GM23248 (cell line): Measurements from ENCODE around the gene SMKR1. TPM values are rescaled to one million over a fixed set of nuclear protein-coding genes. Genes with fewer than 3 reads are reported as not detected.
"Not testable (repeated sequence)": the region's sequence is repeated elsewhere in the genome, so short reads cannot be mapped to it uniquely, and the experiment has no call there.

Experiments
- DNase-seq: peaks from one replicate; pipeline ENCODE4 v3.0.0-alpha.2; 2015
- H2AFZ ChIP-seq: fragments of 200-600 bp; sonication (generic); 2 replicates; pipeline ENCODE4 v1.6.1; 2016; ENCODE audit warnings: antibody characterized with exemption
- H3F3A ChIP-seq: fragments of 200-600 bp; sonication (generic); 2 replicates; pipeline ENCODE4 v1.6.1; 2016; ENCODE audit warnings: mild to moderate bottlenecking, antibody characterized with exemption, mixed run types; ENCODE audit not compliant: insufficient read depth
- H3K27ac ChIP-seq: fragments of 200-600 bp; sonication (generic); 2 replicates; pipeline ENCODE4 v1.5.1; 2016; ENCODE audit warnings: mild to moderate bottlenecking
- H3K27me3 ChIP-seq: fragments of 200-600 bp; sonication (generic); replicated peaks from 2 replicates; pipeline ENCODE4 v1.6.1; 2016; ENCODE audit warnings: mild to moderate bottlenecking; ENCODE audit not compliant: insufficient read depth
- H3K36me3 ChIP-seq: fragments of 200-600 bp; sonication (generic); 2 replicates; pipeline ENCODE4 v1.6.1; 2016; ENCODE audit warnings: low read depth, mild to moderate bottlenecking
- H3K4me1 ChIP-seq: fragments of 200-600 bp; sonication (generic); 2 replicates; pipeline ENCODE4 v1.6.1; 2016; ENCODE audit warnings: mild to moderate bottlenecking; ENCODE audit not compliant: insufficient read depth
- H3K4me2 ChIP-seq: fragments of 200-600 bp; sonication (generic); one replicate; pipeline ENCODE4 v1.6.1; 2016; ENCODE audit warnings: mild to moderate bottlenecking; ENCODE audit not compliant: unreplicated experiment
- H3K4me3 ChIP-seq: fragments of 200-600 bp; sonication (generic); 2 replicates; pipeline ENCODE4 v1.5.1; 2016; ENCODE audit warnings: mild to moderate bottlenecking
- H3K79me2 ChIP-seq: fragments of 200-600 bp; sonication (generic); 2 replicates; pipeline ENCODE4 v1.6.1; 2016; ENCODE audit warnings: mild to moderate bottlenecking; ENCODE audit not compliant: insufficient read depth
- H3K9ac ChIP-seq: fragments of 200-600 bp; sonication (generic); 2 replicates; pipeline ENCODE4 v1.6.1; 2016; ENCODE audit warnings: mild to moderate bottlenecking
- H3K9me2 ChIP-seq: fragments of 200-600 bp; sonication (generic); 2 replicates; pipeline ENCODE4 v1.6.1; 2016; ENCODE audit warnings: mixed run types, mild to moderate bottlenecking, moderate library complexity; ENCODE audit not compliant: insufficient read depth
- H3K9me3 ChIP-seq: fragments of 200-600 bp; sonication (generic); one replicate; pipeline ENCODE4 v1.6.1; 2017; ENCODE audit warnings: low read depth
- H4K20me1 ChIP-seq: fragments of 200-600 bp; sonication (generic); 2 replicates; pipeline ENCODE4 v1.6.0; 2016; ENCODE audit not compliant: insufficient read depth
- EZH2 ChIP-seq: fragments of 200-600 bp; sonication (generic); IDR thresholded peaks from 2 replicates; pipeline ENCODE4 v1.6.1; 2018; ENCODE audit warnings: antibody characterized with exemption, mild to moderate bottlenecking; ENCODE audit not compliant: insufficient read depth, poor library complexity, severe bottlenecking
- EZH2phosphoT487 ChIP-seq: fragments of 200-600 bp; sonication (generic); IDR thresholded peaks from 2 replicates; pipeline ENCODE4 v1.6.1; 2018; ENCODE audit warnings: antibody characterized with exemption, moderate library complexity, mild to moderate bottlenecking, low read depth; ENCODE audit not compliant: insufficient read depth
- WGBS, 2 experiments: methylation state at CpG; one replicate each; pipeline ENCODE4 v1.1.6; 2015 to 2017; ENCODE audit warnings: low lambda C conversion rate in 2 of 2, low coverage in 1 of 2; ENCODE audit errors: missing lambda C conversion rate in 2 of 2; 5-methylcytosine and 5-hydroxymethylcytosine counted together
- in situ Hi-C: fragments of 300-500 bp; cut with MboI; formaldehyde crosslinking; loops from 2 replicates; pipeline ENCODE4 v1.15.0; 2020
- polyA plus RNA-seq: library from polyadenylated mRNA; unstranded; fragments of >200 nt; fragmentation: Nextera tagmentation; extraction: Ambion mirVana; gene quantifications from 2 replicates; pipeline ENCODE4 v1.2.1, GENCODE V29; 2016
- total RNA-seq: library from RNA; depleted of rRNA; stranded (reverse); fragments of >200 nt; shearing (Covaris generic); gene quantifications from 2 replicates; pipeline ENCODE4 v1.2.3, GENCODE V29; 2014

The SMKR1 gene
- total and polyA plus RNA-seq, 2 experiments from 2014 or later = 0.18 TPM; not detected in 1

DNA sequence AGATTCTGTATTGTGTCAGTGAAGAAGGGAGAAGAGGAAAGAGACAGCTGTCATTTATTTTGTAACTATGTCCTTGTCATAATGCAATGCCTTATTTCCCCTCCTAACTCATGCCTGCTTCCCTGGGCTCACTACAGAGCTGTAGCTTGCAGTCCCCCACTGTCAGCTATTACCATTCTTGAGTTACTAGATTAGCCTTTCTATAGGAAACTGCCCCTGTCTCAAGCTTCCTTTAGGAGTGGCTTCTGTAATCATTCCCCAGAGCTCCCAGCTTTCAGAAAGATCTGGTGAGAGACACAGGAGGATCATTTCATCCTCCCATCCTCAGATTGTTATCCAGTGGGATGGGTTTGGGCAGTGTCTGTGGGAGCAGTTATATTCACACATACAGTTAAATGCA lies 32.4 kb upstream of the SMKR1 start:
- Histone ChIP-seq H3K36me3 (no peaks in the 10 kb centered on the region), H3K27me3 (no peaks in the 10 kb centered on the region), H3K4me2 (no peak overlapping the region), H3K27ac (no peak overlapping the region), H3K9me2 (no peaks in the 10 kb centered on the region), H2AFZ (no peak overlapping the region), H3F3A (peaks cover 22% of the 10 kb centered on the region), H3K79me2 (no peaks in the 10 kb centered on the region), H3K9me3 (no peaks in the 10 kb centered on the region), H3K9ac (no peak overlapping the region), H4K20me1 (no peaks in the 10 kb centered on the region), H3K4me1 (peaks cover 40% of the 10 kb centered on the region), H3K4me3 (no peak overlapping the region)
- TF ChIP-seq EZH2phosphoT487 (no peak), EZH2 (no peak)
- no peak for DNase-seq
- in situ Hi-C loops = loop anchor here (10.0 kb wide), 1 partner anchor 105 kb away; no protein-coding TSS in a partner anchor

- Histone ChIP-seq H3K4me2 (no peak overlapping the region), H3K9me3 (no peaks in the 10 kb centered on the region), H3K4me1 (peaks cover 40% of the 10 kb centered on the region), H3K27me3 (no peaks in the 10 kb centered on the region), H3K27ac (no peak overlapping the region), H3K36me3 (no peaks in the 10 kb centered on the region), H3K9ac (no peak overlapping the region), H3K9me2 (no peaks in the 10 kb centered on the region), H4K20me1 (no peaks in the 10 kb centered on the region), H3K4me3 (no peak overlapping the region), H2AFZ (no peak overlapping the region), H3F3A (peaks cover 22% of the 10 kb centered on the region), H3K79me2 (no peaks in the 10 kb centered on the region)
- 91 to 100% methylated on average over 1 of the region's 1 CpG for WGBS, 2 experiments
- in situ Hi-C loops = no loop called here
- no peak for DNase-seq
- TF ChIP-seq EZH2 (no peak), EZH2phosphoT487 (no peak)
Measured at GRCh38 chr7:129470411-129470810, 31.9 kb upstream of the SMKR1 start.

- Histone ChIP-seq H3K36me3 (no peaks in the 10 kb centered on the region), H3K79me2 (no peaks in the 10 kb centered on the region), H3K9me3 (no peaks in the 10 kb centered on the region), H4K20me1 (no peaks in the 10 kb centered on the region), H3K27me3 (no peaks in the 10 kb centered on the region), H2AFZ (no peak overlapping the region), H3F3A (peaks cover 22% of the 10 kb centered on the region), H3K9ac (no peak overlapping the region), H3K4me1 (peaks cover 40% of the 10 kb centered on the region), H3K27ac (no peak overlapping the region), H3K4me2 (peak overlapping the region; percentile 53), H3K9me2 (no peaks in the 10 kb centered on the region), H3K4me3 (no peak overlapping the region)
- no peak for TF ChIP-seq EZH2phosphoT487
- no peak for TF ChIP-seq EZH2
- in situ Hi-C loops = no loop called here
- peak; percentile 50 for DNase-seq
Measured at GRCh38 chr7:129471402-129471827, 30.9 kb upstream of the SMKR1 start.

GRCh38 chr7:129475931-129476330 lies 26.4 kb upstream of the SMKR1 start:
- H3K4me2 ChIP-seq, H3K9ac ChIP-seq, H3K27me3 ChIP-seq, H4K20me1 ChIP-seq, H3K4me3 ChIP-seq, H3K9me2 ChIP-seq, H2AFZ ChIP-seq, DNase-seq, H3K79me2 ChIP-seq, H3K36me3 ChIP-seq, H3K27ac ChIP-seq, H3K9me3 ChIP-seq: not testable (repeated sequence)
- Histone ChIP-seq H3F3A (peaks cover 13% of the 10 kb centered on the region; the same call in 1 of the 2 replicates), H3K4me1 (peaks cover 13% of the 10 kb centered on the region)
- 95 to 100% methylated on average over 6 to 26 of the region's 27 CpGs for WGBS, 2 experiments
- in situ Hi-C loops = loop anchor here (25.0 kb wide), 1 partner anchor 536 kb away; no protein-coding TSS in a partner anchor

- not testable (repeated sequence) for H3K4me1 ChIP-seq
- in situ Hi-C loops = loop anchor here (25.0 kb wide), 1 partner anchor 536 kb away; no protein-coding TSS in a partner anchor
- WGBS, 2 experiments = 97 to 100% methylated on average over 2 to 18 of the region's 27 CpGs
Measured at GRCh38 chr7:129476398-129476797, 25.9 kb upstream of the SMKR1 start.

More at GRCh38 chr7:129476398-129476797, 25.9 kb upstream of the SMKR1 start:
- H3K9me3 ChIP-seq, H3K4me2 ChIP-seq, H3K9me2 ChIP-seq, H3K4me3 ChIP-seq, H3F3A ChIP-seq, H2AFZ ChIP-seq, H3K27ac ChIP-seq, H4K20me1 ChIP-seq, H3K27me3 ChIP-seq, H3K9ac ChIP-seq, H3K36me3 ChIP-seq, H3K79me2 ChIP-seq, DNase-seq: not testable (repeated sequence)
